GM18511 (cell line): ENCODE data around the gene PPM1L.

ENCODE experiments used
- ATAC-seq: cut with Tn5 transposase; IDR thresholded peaks from one replicate; pipeline ENCODE4 v1.9.1; 2021; ENCODE audit warnings: mild to moderate bottlenecking, moderate library complexity; ENCODE audit not compliant: unreplicated experiment

Gene PPM1L

DNA sequence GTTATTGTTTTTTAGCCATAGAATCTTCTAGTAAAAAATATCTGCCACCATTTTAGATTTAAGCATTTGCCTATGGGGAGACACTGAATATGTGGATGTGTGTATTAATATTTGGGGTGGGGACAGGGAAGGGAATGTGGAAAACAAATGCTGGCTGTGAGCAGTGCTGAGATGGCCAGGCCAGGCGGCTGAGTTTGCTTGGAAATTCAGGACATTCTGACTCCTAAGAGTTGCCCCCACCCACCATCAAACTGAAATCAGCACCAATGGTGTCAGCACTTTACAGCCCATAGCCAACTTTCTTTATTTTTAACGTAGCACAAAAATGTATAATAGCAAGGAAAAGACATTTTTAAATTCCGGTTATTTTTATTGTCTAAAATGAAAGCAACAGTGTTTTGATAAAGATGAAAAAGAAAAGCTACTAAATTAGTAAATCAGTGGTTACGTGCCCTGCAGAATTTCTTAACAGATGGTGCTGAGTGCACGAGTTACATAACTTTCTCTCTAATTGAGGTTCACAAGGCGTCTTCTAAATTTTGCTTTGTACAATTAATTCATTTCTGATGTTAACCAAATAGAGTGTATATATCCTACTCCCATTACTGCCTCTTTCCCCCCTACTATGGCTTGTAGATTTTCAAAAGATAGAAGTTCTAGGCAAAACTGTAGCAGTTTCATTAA, 315.1 kb downstream of the PPM1L start:
- no peak for ATAC-seq

DNA sequence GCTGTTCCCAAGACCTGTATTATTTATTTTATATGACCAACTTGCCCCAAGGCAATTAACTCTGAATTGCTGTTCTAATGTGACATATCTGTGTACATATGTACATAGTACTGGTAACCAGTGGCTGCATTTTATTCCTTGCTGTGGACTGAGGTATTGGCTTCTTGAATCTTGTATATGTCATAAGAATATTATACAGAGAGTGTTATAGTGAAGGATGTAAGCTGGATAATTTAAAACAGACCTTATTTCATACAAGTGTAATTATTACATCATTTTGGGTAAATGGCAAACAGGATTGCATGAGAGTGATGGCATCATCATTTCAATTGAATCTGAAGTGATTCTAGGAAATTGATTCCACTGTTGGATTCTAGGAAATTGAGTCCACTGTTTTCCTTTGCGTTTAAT, 316.2 kb downstream of the PPM1L start:
- no peak for ATAC-seq

DNA sequence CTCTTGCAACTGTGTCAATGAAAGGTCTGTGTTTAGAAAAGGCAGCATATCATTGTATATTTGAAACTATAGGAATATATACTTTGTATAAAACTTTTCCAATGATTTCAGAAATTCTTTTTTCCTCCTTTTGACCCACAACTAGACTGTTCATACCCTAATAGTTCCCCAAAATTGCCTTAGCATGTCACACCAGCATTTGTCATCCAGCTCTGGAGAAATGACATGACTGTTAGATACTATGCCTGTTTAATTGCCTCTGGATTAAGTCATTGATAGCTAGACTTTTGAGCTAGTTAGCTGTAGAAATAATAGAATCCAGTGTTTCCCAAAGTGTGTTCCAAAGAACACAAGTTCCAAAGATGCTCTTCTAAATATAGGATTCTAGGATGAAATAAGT, 316.7 kb downstream of the PPM1L start:
- ATAC-seq = no peak

DNA sequence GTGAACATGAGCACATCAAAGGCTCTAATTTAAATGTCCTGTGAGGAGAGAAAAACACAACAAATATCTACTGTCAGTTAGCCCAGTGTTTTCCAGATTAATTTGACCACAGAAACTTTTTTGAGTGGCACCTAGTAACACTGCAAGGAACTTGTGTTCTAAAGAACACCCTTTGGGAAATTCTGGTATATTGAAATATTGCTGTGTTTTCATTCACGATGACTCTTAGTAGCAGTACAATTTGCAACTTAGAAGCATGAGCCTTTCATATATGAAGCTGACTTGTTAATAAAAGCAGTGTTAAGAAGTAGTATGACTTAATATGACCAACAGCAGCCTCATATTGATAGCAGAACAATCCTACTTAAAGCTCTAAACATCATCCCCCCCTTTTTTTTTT, 317.1 kb downstream of the PPM1L start:
- no peak for ATAC-seq

DNA sequence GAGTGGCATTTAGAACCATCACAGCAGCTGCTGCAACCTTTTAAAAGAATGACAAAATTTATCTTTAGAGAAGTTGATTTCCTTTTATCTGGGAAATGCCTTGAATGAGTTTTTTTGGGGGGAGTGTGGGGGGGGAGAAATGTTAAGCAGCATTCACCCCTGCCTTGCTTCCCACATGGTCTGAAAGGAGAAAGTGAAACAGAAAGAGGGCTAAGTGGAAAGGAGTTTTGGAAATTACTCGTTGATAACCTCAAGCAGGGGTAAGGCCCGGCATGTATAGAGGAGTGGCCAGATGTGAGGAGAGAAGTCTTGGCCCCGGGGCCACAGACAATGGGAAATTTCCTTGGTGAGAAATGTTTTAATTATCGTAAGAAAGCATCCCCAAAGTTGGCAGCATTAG, 325.6 kb downstream of the PPM1L start:
- peak; percentile 89 for ATAC-seq

DNA sequence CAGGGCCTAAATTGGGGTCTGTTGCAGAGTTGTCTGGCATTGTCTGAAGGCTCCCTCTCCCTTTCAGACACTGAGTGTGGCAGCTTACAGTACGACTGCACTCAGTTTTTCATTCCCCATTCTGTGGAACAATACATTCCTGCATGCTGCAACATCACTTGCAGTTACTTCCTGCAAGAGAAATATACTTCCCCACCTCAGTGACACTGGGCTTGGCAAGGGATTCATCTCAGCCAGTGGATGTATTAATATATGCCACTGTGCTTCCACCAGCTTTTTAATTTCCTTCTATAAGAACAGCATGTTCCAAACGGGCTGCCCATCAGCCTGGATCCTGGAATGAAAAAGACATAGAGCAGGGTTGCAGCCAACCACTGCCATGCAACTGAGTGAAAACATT, 326.0 kb downstream of the PPM1L start:
- ATAC-seq = peak; percentile 37

DNA sequence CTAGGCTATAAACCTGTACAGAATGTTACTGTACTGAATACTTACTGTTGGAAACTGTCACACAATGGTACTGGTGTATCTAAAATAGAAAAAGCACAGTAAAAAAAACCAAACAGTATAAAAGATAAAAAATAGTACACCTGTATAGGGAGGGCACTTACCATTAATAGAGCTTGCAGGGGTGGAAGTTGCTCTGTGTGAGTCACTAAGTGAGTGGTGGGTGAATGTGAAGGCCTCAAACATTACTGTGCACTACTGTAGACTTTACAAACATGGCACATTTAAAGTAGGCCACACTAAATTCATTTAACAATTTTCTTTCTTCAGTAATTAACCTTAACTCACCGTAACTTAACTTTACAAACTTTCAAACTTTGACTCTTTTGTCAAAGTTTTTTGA, 327.1 kb downstream of the PPM1L start:
- ATAC-seq = no peak

DNA sequence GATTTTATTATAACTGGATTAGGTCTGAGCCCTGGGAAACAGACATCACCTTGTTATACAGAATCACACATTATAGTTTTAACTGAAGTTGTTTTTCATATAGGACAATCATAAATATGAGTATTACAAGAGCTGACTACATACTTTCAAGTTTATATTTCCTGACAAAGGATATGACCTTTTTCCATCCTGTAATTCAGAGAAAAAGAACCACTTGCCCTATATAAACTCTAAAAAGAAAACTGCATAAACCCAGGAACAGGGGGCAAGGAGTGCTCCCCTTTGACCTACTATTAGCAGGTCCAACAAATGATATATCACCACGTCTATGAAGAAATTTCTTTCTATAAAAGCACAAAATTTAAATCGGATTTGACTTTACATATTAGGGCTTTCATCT, 328.2 kb downstream of the PPM1L start:
- ATAC-seq = no peak

DNA sequence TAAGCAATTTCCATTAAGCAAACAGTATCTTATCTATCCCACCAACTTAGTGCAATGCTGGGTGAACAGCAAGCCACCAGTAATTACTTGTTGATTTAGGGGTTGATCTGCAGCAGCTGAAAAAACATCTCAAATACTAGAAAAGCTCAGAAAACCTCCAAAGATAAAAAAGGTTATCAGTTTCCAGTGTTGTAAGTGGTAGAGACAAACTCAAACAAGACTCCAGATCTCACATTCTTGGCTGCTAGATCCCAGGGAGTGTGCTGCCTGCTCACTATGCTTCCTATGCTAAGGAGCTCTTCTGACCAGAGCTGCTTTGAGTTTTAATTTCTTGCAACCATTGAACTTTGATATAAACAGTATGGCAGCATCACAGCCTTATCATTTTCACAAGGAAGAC, 337.9 kb downstream of the PPM1L start:
- ATAC-seq = no peak

DNA sequence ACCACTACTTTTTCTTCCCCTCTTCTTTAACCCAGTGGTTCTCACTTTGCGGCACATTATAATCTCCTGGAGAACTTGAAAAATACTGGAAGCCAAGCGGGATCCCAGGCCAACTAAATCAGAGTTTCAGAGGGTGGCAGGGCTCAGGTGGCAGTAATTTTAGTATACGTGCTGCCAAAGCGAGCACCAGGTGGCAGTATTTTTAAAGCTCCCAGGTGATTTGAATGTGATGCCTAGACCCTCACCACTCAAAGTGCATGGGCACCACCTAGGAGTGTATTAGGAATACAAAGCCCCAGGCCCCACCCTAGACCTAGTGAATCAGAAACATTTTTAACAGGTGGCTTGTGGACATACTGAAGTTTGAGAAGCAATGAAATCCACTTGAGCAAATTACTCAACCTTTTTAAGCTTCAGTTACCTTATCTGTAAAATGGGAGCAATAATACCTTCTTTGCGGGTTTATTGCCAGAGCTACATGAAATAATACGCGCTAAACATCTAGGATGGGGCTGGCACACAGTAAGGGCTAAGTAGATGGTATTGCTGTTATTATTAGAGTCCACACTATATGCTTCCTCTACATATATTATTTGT, 340.8 kb downstream of the PPM1L start:
- ATAC-seq = no peak

DNA sequence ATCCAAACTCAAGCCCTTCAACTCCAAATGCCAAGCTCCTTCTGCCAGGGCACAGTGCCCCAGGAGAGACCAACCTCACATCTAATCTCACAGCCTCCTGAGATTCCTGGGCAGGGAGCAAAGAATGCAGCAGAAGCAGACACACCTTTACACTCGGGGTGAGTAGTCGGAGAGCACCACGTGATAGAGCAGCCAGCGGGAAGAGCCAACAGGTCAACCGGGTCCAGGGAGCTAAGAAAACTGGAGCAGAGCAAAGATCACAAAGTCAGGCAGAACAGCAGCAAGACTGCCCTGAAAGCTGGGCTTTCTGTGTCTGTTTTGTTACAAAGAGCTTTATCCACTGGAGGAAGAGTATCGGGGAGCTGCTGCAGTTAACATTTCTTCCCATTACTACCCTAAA, 345.0 kb downstream of the PPM1L start:
- ATAC-seq = no peak

DNA sequence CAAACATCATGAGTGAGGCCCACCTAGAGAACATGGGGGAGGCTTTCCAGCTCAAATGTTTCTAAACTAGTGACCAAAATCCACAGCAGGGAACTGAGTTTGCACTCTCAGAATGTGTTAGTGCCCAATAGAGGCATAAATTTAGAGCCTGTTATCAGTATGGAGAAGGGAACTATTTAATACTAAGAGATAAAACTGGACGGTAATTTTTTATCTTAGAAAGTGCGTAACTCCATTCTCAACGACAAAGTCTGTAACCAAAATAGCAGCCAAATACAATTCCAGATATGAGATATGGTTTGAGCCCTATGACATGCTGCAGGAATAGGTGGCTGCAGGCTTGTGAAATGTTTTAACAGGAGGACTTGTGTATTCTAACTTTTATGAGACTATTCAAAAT, 345.6 kb downstream of the PPM1L start:
- ATAC-seq = no peak

DNA sequence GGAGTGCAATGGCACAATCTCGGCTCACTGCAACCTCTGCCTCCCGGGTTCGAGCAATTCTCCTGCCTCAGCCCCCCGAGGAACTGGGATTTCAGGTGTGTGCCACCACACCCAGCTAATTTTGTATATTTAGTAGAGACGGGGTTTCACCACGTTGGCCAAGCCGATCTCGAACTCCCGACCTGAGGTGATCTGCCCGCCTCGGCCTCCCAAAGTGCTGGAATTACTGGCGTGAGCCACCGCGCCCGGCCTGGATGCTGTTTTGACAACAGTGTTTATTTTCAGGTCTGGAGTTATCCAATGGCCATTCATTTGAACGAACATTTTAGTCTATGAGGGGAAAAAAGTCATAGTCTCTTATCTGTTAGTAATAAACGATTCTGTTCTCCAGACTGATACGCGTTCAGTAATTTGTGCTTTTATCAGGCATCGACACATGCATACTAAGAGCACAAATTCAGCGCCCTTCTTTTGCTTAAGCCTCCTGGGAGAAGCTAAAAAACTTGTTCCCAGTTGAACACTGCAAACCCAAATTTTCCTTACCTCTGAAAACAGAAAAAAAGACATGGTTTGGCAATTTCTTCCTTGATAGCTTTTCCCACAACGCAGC, 347.9 kb downstream of the PPM1L start:
- ATAC-seq = no peak

DNA sequence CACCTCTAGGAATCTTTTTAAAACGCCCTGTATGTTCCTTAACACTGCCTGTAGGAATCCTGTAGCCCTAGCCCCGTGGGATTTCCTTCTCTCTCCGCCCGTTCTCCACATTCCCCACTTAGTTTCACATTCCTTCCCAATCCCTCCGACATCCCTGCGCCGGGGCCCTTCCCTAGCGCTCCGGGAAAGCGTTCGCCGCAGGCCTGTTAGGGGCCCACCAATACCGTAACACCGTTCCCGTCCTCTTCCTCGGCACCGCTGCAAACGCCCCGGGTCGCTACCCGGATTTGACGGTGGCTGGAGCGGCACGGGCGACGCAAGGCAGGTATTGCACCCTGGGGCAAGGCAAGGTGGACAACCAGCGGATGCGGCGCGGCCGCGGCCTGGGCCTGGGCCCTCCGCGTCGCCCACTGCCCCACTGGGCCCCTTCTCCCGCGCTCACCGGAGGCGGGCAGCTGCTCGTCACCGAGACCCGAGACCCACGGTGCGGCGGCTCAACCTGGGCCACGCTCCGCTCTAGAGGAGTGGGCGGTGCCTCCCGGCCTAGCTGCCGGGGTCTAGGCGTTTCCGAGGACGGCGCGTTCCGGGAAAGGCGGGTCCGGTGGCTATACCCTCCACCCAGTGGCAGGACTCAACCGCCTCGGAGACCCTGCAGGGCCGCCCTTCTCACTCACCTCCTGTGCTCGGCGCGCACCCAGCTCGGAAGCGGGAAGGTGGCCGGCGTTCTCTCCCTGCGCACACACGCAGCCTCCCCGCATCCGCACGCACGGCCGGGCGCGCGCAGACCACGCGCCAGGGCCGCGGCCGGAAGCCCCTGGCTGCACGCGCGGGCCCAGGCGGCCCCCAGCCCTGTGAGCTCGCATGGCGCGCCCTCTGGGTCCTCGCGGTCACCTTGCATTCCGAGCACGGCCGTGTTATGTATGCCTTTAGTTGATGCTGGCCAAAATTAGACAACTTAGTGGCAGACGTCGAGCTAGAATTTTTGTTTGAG, 348.8 kb downstream of the PPM1L start, which contains the start of gene B3GALNT1:
B3GALNT1 (minus strand) TSS at position 789 of the 991 bp plus-strand sequence. CDS start 18,595 bp downstream, outside the sequence.
- ATAC-seq = peak; percentile 85

DNA sequence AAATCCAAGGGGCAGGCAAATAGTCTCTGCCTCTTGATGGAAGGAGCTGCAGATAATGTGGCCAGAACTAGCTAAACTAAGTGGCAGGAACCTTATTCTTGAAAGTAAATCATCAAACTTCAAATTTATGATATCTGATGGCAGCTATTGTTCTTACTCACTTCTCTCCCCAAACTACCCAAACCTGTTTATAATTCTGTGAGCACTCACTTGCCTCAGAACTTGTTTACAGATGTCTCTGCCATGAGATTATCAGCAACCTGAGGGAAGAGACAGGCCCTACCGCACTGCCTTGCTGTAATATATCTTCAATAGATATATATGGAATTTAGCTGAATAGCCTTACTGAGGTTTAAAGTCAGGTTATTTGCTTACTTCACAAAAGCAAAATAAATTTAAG, 351.3 kb downstream of the PPM1L start:
- no peak for ATAC-seq

DNA sequence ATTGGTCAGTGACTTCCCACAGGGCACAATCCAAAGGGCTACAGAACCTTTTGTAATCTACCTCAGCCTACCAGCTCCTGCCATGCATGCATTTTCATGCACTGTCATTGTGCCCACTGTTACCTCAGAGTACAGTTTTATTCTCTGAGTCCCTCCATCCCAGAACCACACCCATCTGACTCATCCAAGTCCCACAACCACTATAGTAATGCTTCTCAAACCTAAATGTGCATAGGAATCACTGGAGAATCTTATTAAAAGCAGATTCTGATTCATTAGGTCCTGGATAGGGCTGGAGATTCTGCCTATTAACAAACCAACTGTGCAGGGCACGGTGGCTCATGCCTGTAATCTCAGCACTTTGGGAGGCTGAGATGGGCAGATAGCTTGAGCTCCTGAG, 352.8 kb downstream of the PPM1L start:
- ATAC-seq = no peak

DNA sequence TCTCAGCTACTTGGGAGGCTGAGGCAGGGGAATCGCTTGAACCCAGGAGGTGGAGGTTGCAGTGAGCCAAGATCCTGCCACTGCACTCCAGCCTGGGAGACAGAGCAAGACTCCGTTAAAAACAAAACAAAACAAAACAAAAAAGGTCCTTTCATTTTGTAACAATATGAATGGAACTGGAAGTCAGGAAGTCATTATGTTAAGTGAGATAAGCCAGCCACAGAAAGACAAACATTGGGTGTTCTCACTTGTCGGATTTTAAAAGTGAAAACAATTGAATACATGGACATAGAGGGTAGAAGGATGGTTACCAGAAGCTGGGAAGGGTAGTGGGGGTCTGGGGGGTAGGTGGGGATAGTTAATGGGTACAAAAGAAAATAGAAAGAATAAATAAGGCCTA, 361.6 kb downstream of the PPM1L start:
- no peak for ATAC-seq

DNA sequence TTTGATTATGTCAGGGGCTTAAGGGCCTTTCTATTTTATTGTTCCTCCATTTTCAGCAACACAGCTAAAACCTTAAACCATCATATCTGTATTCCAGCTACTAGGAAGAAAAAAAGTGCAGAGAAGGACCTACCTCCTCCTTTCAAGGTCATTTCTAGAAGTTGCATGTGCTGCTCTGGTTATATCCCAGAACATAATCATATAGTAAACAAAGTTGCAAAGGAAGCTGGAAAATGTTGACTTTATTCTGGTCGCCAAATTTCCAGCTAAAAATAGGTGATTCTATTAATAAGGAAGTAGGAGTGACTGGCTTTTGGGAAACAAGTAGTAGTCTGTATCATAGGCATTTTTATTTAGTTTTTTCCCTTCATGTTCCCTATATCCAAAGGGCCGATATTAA, 370.5 kb downstream of the PPM1L start:
- ATAC-seq = no peak
